Liver (tissue), 9 donors: Measurements from ENCODE around the gene LSM6. TPM values are rescaled to one million over a fixed set of nuclear protein-coding genes. Genes with fewer than 3 reads are reported as not detected.

Experiments used
- DNase-seq: peaks from one replicate; pipeline ENCODE4 v3.0.0-alpha.2; 2017; ENCODE audit warnings: low spot score
- H3K27ac ChIP-seq, 2 donors: one replicate each; pipeline ENCODE4 v1.7.0; 2013; ENCODE audit warnings: inconsistent platforms in 2 of 2, low read length in 2 of 2, control low read depth in 1 of 2, low read depth in 1 of 2, mild to moderate bottlenecking in 1 of 2
- H3K27me3 ChIP-seq, 4 donors: one replicate each; pipeline versions ENCODE4 v1.6.1 to v1.7.0; 2013; ENCODE audit warnings: low read length in 3 of 4, inconsistent platforms in 1 of 4, mild to moderate bottlenecking in 1 of 4, moderate library complexity in 1 of 4; ENCODE audit not compliant: control insufficient read depth in 4 of 4, insufficient read depth in 4 of 4
- H3K36me3 ChIP-seq, 4 donors: one replicate each; pipeline versions ENCODE4 v1.6.1 to v1.7.0; 2013; ENCODE audit warnings: low read length in 3 of 4, mild to moderate bottlenecking in 3 of 4, low read depth in 1 of 4, moderate library complexity in 1 of 4; ENCODE audit not compliant: control insufficient read depth in 4 of 4, insufficient read depth in 3 of 4
- H3K4me1 ChIP-seq, 4 donors: one replicate each; pipeline versions ENCODE4 v1.6.1 to v1.7.0; 2013; ENCODE audit warnings: low read length in 3 of 4, mild to moderate bottlenecking in 3 of 4, moderate library complexity in 1 of 4; ENCODE audit not compliant: control insufficient read depth in 4 of 4, insufficient read depth in 4 of 4
- H3K4me3 ChIP-seq, 3 donors: one replicate each; pipeline versions ENCODE4 v1.6.1 to v1.7.0; 2013; ENCODE audit warnings: low read length in 3 of 3, control low read depth in 1 of 3, low read depth in 1 of 3, mild to moderate bottlenecking in 1 of 3
- H3K9ac ChIP-seq, 2 donors: one replicate each; pipeline ENCODE4 v1.7.0; 2013; ENCODE audit warnings: low read length in 2 of 2, mild to moderate bottlenecking in 2 of 2, moderate library complexity in 2 of 2, control low read depth in 1 of 2, low read depth in 1 of 2
- H3K9me3 ChIP-seq, 4 donors: one replicate each; pipeline versions ENCODE4 v1.6.1 to v1.7.0; 2013; ENCODE audit warnings: low read length in 3 of 4; ENCODE audit not compliant: control insufficient read depth in 4 of 4
- ATF3 ChIP-seq: IDR thresholded peaks from 2 replicates; pipeline ENCODE4 v1.6.1; 2016; ENCODE audit warnings: antibody characterized with exemption
- CTCF ChIP-seq: fragments of 150-350 bp; IDR thresholded peaks from 2 replicates; pipeline ENCODE4 v1.5.1; 2017; ENCODE audit warnings: improper control_type of control experiment, low read depth, low read length; ENCODE audit not compliant: missing input control
- EGR1 ChIP-seq, 2 donors: IDR thresholded peaks; 2 replicates each; pipeline ENCODE4 v1.6.1; 2016 to 2018; ENCODE audit warnings: antibody characterized with exemption in 2 of 2, low read depth in 2 of 2
- FOXA1 ChIP-seq: IDR thresholded peaks from 2 replicates; pipeline ENCODE4 v1.6.1; 2016; ENCODE audit warnings: antibody characterized with exemption
- FOXA2 ChIP-seq: IDR thresholded peaks from 2 replicates; pipeline ENCODE4 v1.6.1; 2016; ENCODE audit warnings: antibody characterized with exemption
- GABPA ChIP-seq, 2 donors: IDR thresholded peaks in 1 of 2; conservative IDR thresholded peaks in 1 of 2; 2 replicates each; pipeline ENCODE4 v1.6.1; 2016; ENCODE audit warnings: antibody characterized with exemption in 2 of 2, mild to moderate bottlenecking in 1 of 2, moderate library complexity in 1 of 2
- HNF4G ChIP-seq: IDR thresholded peaks from 2 replicates; pipeline ENCODE4 v1.6.1; 2016; ENCODE audit warnings: antibody characterized with exemption
- JUND ChIP-seq, 2 donors: IDR thresholded peaks; 2 replicates each; pipeline ENCODE4 v1.6.1; 2016; ENCODE audit warnings: antibody characterized with exemption in 2 of 2
- MAX ChIP-seq: IDR thresholded peaks from 2 replicates; pipeline ENCODE4 v1.6.1; 2016; ENCODE audit warnings: antibody characterized with exemption
- NR2F2 ChIP-seq: IDR thresholded peaks from 2 replicates; pipeline ENCODE4 v1.6.1; 2016; ENCODE audit warnings: antibody characterized with exemption
- RAD21 ChIP-seq, 2 donors: IDR thresholded peaks; 2 replicates each; pipeline ENCODE4 v1.6.1; 2016; ENCODE audit warnings: antibody characterized with exemption in 2 of 2, mild to moderate bottlenecking in 2 of 2
- REST ChIP-seq: IDR thresholded peaks from 2 replicates; pipeline ENCODE4 v1.6.1; 2016; ENCODE audit warnings: antibody characterized with exemption, mild to moderate bottlenecking
- RXRA ChIP-seq, 2 donors: IDR thresholded peaks; 2 replicates each; pipeline ENCODE4 v1.6.1; 2017 to 2018; ENCODE audit warnings: antibody characterized with exemption in 2 of 2, mild to moderate bottlenecking in 1 of 2
- TAF1 ChIP-seq: conservative IDR thresholded peaks from 2 replicates; pipeline ENCODE4 v1.6.1; 2016; ENCODE audit warnings: antibody characterized with exemption, mild to moderate bottlenecking
- ZBTB33 ChIP-seq: IDR thresholded peaks from 2 replicates; pipeline ENCODE4 v1.6.1; 2016; ENCODE audit warnings: antibody characterized with exemption
- WGBS: extraction: QIAGEN DNeasy Blood & Tissue Kit; methylation state at CpG from one replicate; pipeline ENCODE4 v1.1.7; 2013; 5-methylcytosine and 5-hydroxymethylcytosine counted together
- polyA plus RNA-seq, 2 donors: library from polyadenylated mRNA; stranded (reverse) in 1 of 2; unstranded in 1 of 2; fragments of 200-250 nt in 1 of 2; fragments of >200 nt in 1 of 2; fragmentation: Nextera tagmentation in 1 of 2; extraction: Ambion mirVana in 1 of 2; gene quantifications; one replicate each; pipeline versions ENCODE4 v1.2.1 to v1.2.3, GENCODE V29; 2013 to 2015
- total RNA-seq, 2 donors: library from RNA; depleted of rRNA; stranded (reverse); fragments of >200 nt; gene quantifications; one replicate each; pipeline ENCODE4 v1.2.3, GENCODE V29; 2014
- donor health status: healthy.
- donor health status: healthy.
- donor health status: healthy.
- donor health status: healthy.
- donor health status: healthy.

LSM6 gene
- total and polyA plus RNA-seq, 4 donors = 14.7 to 26.9 (median 24.2) TPM

GRCh38 chr4:146179784-146180370, 4.4 kb downstream of the LSM6 start:
- Histone ChIP-seq H3K4me3 (no peak overlapping the region), H3K9me3 (no peaks in the 10 kb centered on the region), H3K9ac (no peak overlapping the region), H3K27ac (no peak overlapping the region), H3K27me3 (no peaks in the 10 kb centered on the region), H3K36me3 (peaks cover 0 to 6% (median 2%) of the 10 kb centered on the region in 4 donors), H3K4me1 (peaks cover 4 to 19% (median 7%) of the 10 kb centered on the region in 4 donors)
- 85% methylated on average over 7 of the region's 7 CpGs for WGBS
- no peak for TF ChIP-seq GABPA (IDR thresholded peaks at IDR 0.05 in 1 of 2, conservative IDR thresholded peaks at IDR 0.05 in 1 of 2)
- no peak for TF ChIP-seq NR2F2
- TF ChIP-seq REST = no peak
- no peak for TF ChIP-seq TAF1
- no peak for TF ChIP-seq CTCF
- TF ChIP-seq HNF4G = no peak
- TF ChIP-seq EGR1 (IDR thresholded peaks at IDR 0.05; ENCODE audit: low read depth in 2 of 2) = no peak
- no peak for TF ChIP-seq MAX
- no peak for TF ChIP-seq ATF3
- TF ChIP-seq ZBTB33 = no peak
- TF ChIP-seq FOXA1 = no peak
- no peak for TF ChIP-seq RAD21 (IDR thresholded peaks at IDR 0.05)
- TF ChIP-seq FOXA2 = no peak
- no peak for TF ChIP-seq RXRA (IDR thresholded peaks at IDR 0.05)
- TF ChIP-seq JUND (IDR thresholded peaks at IDR 0.05) = no peak
- no peak for DNase-seq

- peaks cover 0 to 6% (median under 1%) of the 10 kb centered on the region in 4 donors for H3K4me1 ChIP-seq
- no peaks in the 10 kb centered on the region for H3K27me3 ChIP-seq
- H3K9me3 ChIP-seq = no peaks in the 10 kb centered on the region
- no peak for DNase-seq
- H3K9ac ChIP-seq = no peak overlapping the region
- peaks cover 0 to 16% (median 10%) of the 10 kb centered on the region in 4 donors for H3K36me3 ChIP-seq
- TF ChIP-seq EGR1 (IDR thresholded peaks at IDR 0.05; ENCODE audit: low read depth in 2 of 2) = no peak
- no peak for TF ChIP-seq REST
- no peak for TF ChIP-seq CTCF
- WGBS = 98% methylated on average over 3 of the region's 3 CpGs
- no peak overlapping the region for H3K4me3 ChIP-seq
- H3K27ac ChIP-seq = no peak overlapping the region
Observed at GRCh38 chr4:146182443-146182842, 6.9 kb downstream of the LSM6 start.
